Transverse colon (tissue), 4 donors: ENCODE data around the gene AADAT. TPM values are rescaled to one million over a fixed set of nuclear protein-coding genes. Genes with fewer than 3 reads are reported as not detected.

Source experiments
- DNase-seq: peaks from one replicate; pipeline ENCODE4 v3.0.0-alpha.2; 2019
- H3K27ac ChIP-seq, 4 donors: fragments of 200-600 bp; sonication (generic); 2 replicates each; pipeline ENCODE4 v1.5.1; 2016 to 2018; ENCODE audit warnings: inconsistent platforms in 4 of 4
- H3K27me3 ChIP-seq: fragments of 200-600 bp; sonication (generic); 2 replicates; pipeline ENCODE4 v1.5.1; 2017; ENCODE audit warnings: inconsistent platforms
- H3K36me3 ChIP-seq, 4 donors: fragments of 200-600 bp; sonication (generic); 2 replicates each; pipeline ENCODE4 v1.5.1; 2017 to 2019; ENCODE audit warnings: inconsistent platforms in 4 of 4
- H3K4me1 ChIP-seq, 4 donors: fragments of 200-600 bp; sonication (generic); 2 replicates each; pipeline ENCODE4 v1.5.1; 2017 to 2020; ENCODE audit warnings: inconsistent platforms in 4 of 4
- H3K4me3 ChIP-seq, 4 donors: fragments of 200-600 bp; sonication (generic); 1 replicate in 1 of 4; 2 replicates in 3 of 4; pipeline versions ENCODE4 v1.5.1 to v1.6.1; 2017 to 2019; ENCODE audit warnings: inconsistent platforms in 4 of 4
- H3K9me3 ChIP-seq, 2 donors: fragments of 200-600 bp; sonication (generic); 2 replicates each; pipeline ENCODE4 v1.5.1; 2017 to 2019; ENCODE audit warnings: inconsistent platforms in 2 of 2
- EP300 ChIP-seq: sonication (generic); formaldehyde crosslinking; IDR thresholded peaks from one replicate; pipeline ENCODE4 v1.6.1; 2017; ENCODE audit warnings: antibody characterized with exemption, low read depth
- POLR2A ChIP-seq: fragments of 450-650 bp; IDR thresholded peaks from one replicate; pipeline ENCODE4 v1.6.1; 2016; ENCODE audit warnings: antibody characterized with exemption, mild to moderate bottlenecking, moderate library complexity
- POLR2AphosphoS5 ChIP-seq, 3 donors: sonication (generic); formaldehyde crosslinking; IDR thresholded peaks; one replicate each; pipeline ENCODE4 v1.6.1; 2016; ENCODE audit warnings: antibody characterized with exemption in 3 of 3
- WGBS, 2 donors: methylation state at CpG; one replicate each; pipeline ENCODE4 v1.1.5; 2018; ENCODE audit warnings: low coverage in 1 of 2; 5-methylcytosine and 5-hydroxymethylcytosine counted together
- in situ Hi-C, 4 donors: fragments of 200-750 bp; cut with MboI; loops; one replicate each; pipeline versions ENCODE4 v1.15.0 to v1.15.1; 2017; ENCODE audit warnings: low sequenced_read_pairs in 3 of 4, low pct_ligation_motif_present in 1 of 4, low pct_unique_long_range_greater_than_20kb in 1 of 4
- intact Hi-C: fragments of 100-400 bp; cut with DNase I; formaldehyde crosslinking; loops from one replicate; pipeline ENCODE4 v1.15.1; 2023; ENCODE audit warnings: low total_unique reads
- total RNA-seq, 4 donors: library from RNA; depleted of rRNA; stranded (reverse); fragments of >200 nt; gene quantifications; one replicate each; pipeline ENCODE4 v1.1.0, GENCODE V29; 2016
- TF ChIP-seq, protein P1 (sequence below), 5 experiments: fragments of 200-600 bp in 3 of 5; fragments of 450-650 bp in 2 of 5; sonication (generic) in 3 of 5; IDR thresholded peaks; 1 replicate in 2 of 5; 2 replicates in 3 of 5; pipeline ENCODE4 v1.5.1; 2016 to 2017; ENCODE audit warnings: antibody characterized with exemption in 5 of 5, inconsistent platforms in 3 of 5, mild to moderate bottlenecking in 2 of 5, moderate library complexity in 1 of 5

The AADAT gene
- total RNA-seq, 4 donors from 2014 or later: 2.7 to 10.9 (median 4.0) TPM; not detected in 1

- Histone ChIP-seq H3K36me3 (no peaks in the 10 kb centered on the region), H3K27ac (no peak overlapping the region), H3K9me3 (no peaks in the 10 kb centered on the region), H3K27me3 (no peaks in the 10 kb centered on the region), H3K4me3 (no peak overlapping the region), H3K4me1 (no peaks in the 10 kb centered on the region)
- TF ChIP-seq POLR2AphosphoS5 (IDR thresholded peaks at IDR 0.05) (no peak), EP300 (no peak), POLR2A (no peak)
- TF ChIP-seq, protein P1, sequence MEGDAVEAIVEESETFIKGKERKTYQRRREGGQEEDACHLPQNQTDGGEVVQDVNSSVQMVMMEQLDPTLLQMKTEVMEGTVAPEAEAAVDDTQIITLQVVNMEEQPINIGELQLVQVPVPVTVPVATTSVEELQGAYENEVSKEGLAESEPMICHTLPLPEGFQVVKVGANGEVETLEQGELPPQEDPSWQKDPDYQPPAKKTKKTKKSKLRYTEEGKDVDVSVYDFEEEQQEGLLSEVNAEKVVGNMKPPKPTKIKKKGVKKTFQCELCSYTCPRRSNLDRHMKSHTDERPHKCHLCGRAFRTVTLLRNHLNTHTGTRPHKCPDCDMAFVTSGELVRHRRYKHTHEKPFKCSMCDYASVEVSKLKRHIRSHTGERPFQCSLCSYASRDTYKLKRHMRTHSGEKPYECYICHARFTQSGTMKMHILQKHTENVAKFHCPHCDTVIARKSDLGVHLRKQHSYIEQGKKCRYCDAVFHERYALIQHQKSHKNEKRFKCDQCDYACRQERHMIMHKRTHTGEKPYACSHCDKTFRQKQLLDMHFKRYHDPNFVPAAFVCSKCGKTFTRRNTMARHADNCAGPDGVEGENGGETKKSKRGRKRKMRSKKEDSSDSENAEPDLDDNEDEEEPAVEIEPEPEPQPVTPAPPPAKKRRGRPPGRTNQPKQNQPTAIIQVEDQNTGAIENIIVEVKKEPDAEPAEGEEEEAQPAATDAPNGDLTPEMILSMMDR (IDR thresholded peaks at IDR 0.05): no peak
- in situ Hi-C loops: loop anchor here (10.0 to 25.0 kb wide), 3 partner anchors 225 to 428 kb away; partner anchors contain the start of genes CLCN3 (in 2 of the 4) and NEK1 (in 2 of the 4)
- WGBS, 2 donors: 85% methylated on average over 10 of the region's 12 CpGs; no CpG with 5 or more reads in 1 of the 2 donors
- DNase-seq: no peak
- intact Hi-C loops: no loop called here
Observed at GRCh38 chr4:170040031-170040680, 49.6 kb downstream of the AADAT start.

GRCh38 chr4:170038769-170039168, 51.0 kb downstream of the AADAT start:
- no peaks in the 10 kb centered on the region for H3K36me3 ChIP-seq
- intact Hi-C loops: no loop called here
- in situ Hi-C loops: loop anchor here in 3 of 4 donors (25.0 kb wide), 2 partner anchors 401 to 426 kb away; partner anchors contain the start of genes CLCN3 (in 2 of the 3) and NEK1 (in 2 of the 3)
- no peak overlapping the region for H3K27ac ChIP-seq
- no peak for TF ChIP-seq POLR2A
- TF ChIP-seq POLR2AphosphoS5 (IDR thresholded peaks at IDR 0.05): no peak
- TF ChIP-seq EP300: no peak
- TF ChIP-seq, protein P1 (IDR thresholded peaks at IDR 0.05): no peak
- no peaks in the 10 kb centered on the region for H3K4me1 ChIP-seq
- DNase-seq: no peak
- H3K9me3 ChIP-seq: no peaks in the 10 kb centered on the region
- H3K4me3 ChIP-seq: no peak overlapping the region
- WGBS, 2 donors: 70 to 74% methylated on average over 4 of the region's 4 CpGs
- H3K27me3 ChIP-seq: no peaks in the 10 kb centered on the region

GRCh38 chr4:170038232-170038631, 51.5 kb downstream of the AADAT start:
- no peak overlapping the region for H3K27ac ChIP-seq
- TF ChIP-seq POLR2AphosphoS5 (IDR thresholded peaks at IDR 0.05): no peak
- no peak for TF ChIP-seq POLR2A
- TF ChIP-seq, protein P1 (IDR thresholded peaks at IDR 0.05): no peak
- no peak for TF ChIP-seq EP300
- no peaks in the 10 kb centered on the region for H3K4me1 ChIP-seq
- no peaks in the 10 kb centered on the region for H3K36me3 ChIP-seq
- no peak for DNase-seq
- H3K9me3 ChIP-seq: no peaks in the 10 kb centered on the region
- H3K27me3 ChIP-seq: no peaks in the 10 kb centered on the region
- in situ Hi-C loops: loop anchor here in 3 of 4 donors (25.0 kb wide), 2 partner anchors 401 to 426 kb away; partner anchors contain the start of genes CLCN3 (in 2 of the 3) and NEK1 (in 2 of the 3)
- H3K4me3 ChIP-seq: no peak overlapping the region
- intact Hi-C loops: no loop called here
- 82 to 86% methylated on average over 5 to 7 of the region's 7 CpGs for WGBS, 2 donors

DNA sequence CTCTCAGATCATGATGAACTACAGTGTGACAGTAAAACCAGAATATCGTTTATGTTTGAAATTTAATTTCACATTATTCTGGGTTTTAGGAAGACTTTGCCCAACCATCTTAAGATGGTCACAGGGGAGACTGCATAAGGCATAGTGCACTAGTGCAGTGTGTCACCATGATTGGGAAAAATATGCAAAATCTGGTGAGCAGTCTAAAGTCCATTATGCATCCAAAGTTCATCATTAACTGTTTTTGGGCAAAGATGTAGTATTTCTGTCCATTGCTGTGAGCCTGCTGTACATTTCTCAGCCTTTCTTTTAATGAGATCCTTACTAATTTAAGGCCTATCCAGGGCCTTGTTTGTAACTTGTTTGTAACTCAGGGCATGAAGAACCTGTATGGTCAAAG, 52.3 kb downstream of the AADAT start:
- Histone ChIP-seq H3K4me1 (no peaks in the 10 kb centered on the region), H3K4me3 (no peak overlapping the region), H3K27me3 (no peaks in the 10 kb centered on the region), H3K9me3 (no peaks in the 10 kb centered on the region), H3K27ac (no peak overlapping the region), H3K36me3 (no peaks in the 10 kb centered on the region)
- DNase-seq: no peak
- TF ChIP-seq POLR2A (no peak), POLR2AphosphoS5 (IDR thresholded peaks at IDR 0.05) (no peak), EP300 (no peak)
- TF ChIP-seq, protein P1 (IDR thresholded peaks at IDR 0.05): no peak
- 83% methylated on average over 1 of the region's 1 CpG; no CpG with 5 or more reads in 1 of the 2 donors for WGBS, 2 donors
- in situ Hi-C loops (loop anchor here in 3 of 4 donors (25.0 kb wide), 2 partner anchors 400 to 425 kb away; partner anchors contain the start of genes CLCN3 (in 2 of the 3) and NEK1 (in 2 of the 3)), intact Hi-C loops (no loop called here)
